Stomach (tissue), 4 donors: Measurements from ENCODE around the gene KRTAP4-11.

Experiments
- CTCF ChIP-seq, 7 experiments: fragments of 450-650 bp in 4 of 7; fragments of 200-600 bp in 3 of 7; sonication (generic) in 3 of 7; IDR thresholded peaks; one replicate each; pipeline ENCODE4 v1.5.1; 2016 to 2019; ENCODE audit warnings: antibody characterized with exemption in 7 of 7, control low read depth in 2 of 7, mild to moderate bottlenecking in 1 of 7
- POLR2A ChIP-seq, 4 donors: fragments of 450-650 bp; IDR thresholded peaks; one replicate each; pipeline ENCODE4 v1.6.1; 2016; ENCODE audit warnings: antibody characterized with exemption in 4 of 4, control low read depth in 2 of 4, mild to moderate bottlenecking in 1 of 4, moderate library complexity in 1 of 4
- POLR2AphosphoS5 ChIP-seq, 3 donors: sonication (generic); formaldehyde crosslinking; IDR thresholded peaks; one replicate each; pipeline ENCODE4 v1.6.1; 2016; ENCODE audit warnings: antibody characterized with exemption in 3 of 3

DNA sequence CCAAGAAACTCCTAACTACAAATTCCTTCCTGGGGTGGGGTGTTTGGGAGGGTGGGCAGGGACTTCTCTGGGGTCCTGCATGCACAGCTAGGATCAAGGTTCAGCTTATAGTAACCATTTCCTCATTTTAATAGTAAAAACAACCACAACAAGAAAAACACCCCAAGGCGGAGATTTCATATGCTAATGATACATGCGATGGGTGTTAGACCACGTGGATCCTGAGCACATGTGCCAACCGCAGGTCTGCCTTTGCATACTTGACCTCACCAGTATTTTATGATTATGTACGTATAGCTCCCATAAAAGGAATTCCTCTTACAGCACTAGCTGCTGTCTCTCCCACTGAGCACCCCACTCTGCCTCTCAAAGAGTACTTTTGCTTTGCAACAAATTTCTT lies 1.9 kb downstream of the KRTAP4-11 start:
- TF ChIP-seq CTCF (IDR thresholded peaks at IDR 0.05) (no peak), POLR2A (IDR thresholded peaks at IDR 0.05) (no peak), POLR2AphosphoS5 (IDR thresholded peaks at IDR 0.05) (no peak)
